GM12878 (cell line): ENCODE data around the gene RXRG. TPM values are rescaled to one million over a fixed set of nuclear protein-coding genes. Genes with fewer than 3 reads are reported as not detected.

Source experiments
- BRCA1 ChIP-seq: IDR thresholded peaks from 2 replicates; pipeline ENCODE4 v1.6.1; 2011; ENCODE audit warnings: low read depth, low read length, improper control_type of control experiment
- MAX ChIP-seq: IDR thresholded peaks from 2 replicates; pipeline ENCODE4 v1.6.1; 2012; ENCODE audit warnings: low read depth, low read length, improper control_type of control experiment
- MEF2A ChIP-seq: IDR thresholded peaks from 2 replicates; pipeline ENCODE4 v1.6.1; 2011; ENCODE audit warnings: low read depth, mild to moderate bottlenecking, low read length, moderate library complexity; ENCODE audit not compliant: insufficient read depth
- MYB ChIP-seq: fragments of 150-350 bp; IDR thresholded peaks from 2 replicates; pipeline ENCODE4 v1.6.1; 2014; ENCODE audit warnings: mild to moderate bottlenecking, low read depth, low read length, borderline replicate concordance
- PAX5 ChIP-seq: IDR thresholded peaks from 2 replicates; pipeline ENCODE4 v1.6.1; 2011; ENCODE audit warnings: low read depth, low read length, borderline replicate concordance
- SMAD5 ChIP-seq: IDR thresholded peaks from 2 replicates; pipeline ENCODE4 v1.6.1; 2016; ENCODE audit warnings: antibody characterized with exemption, low read depth
- TCF3 ChIP-seq: IDR thresholded peaks from 2 replicates; pipeline ENCODE4 v1.6.1; 2012; ENCODE audit warnings: low read depth, mild to moderate bottlenecking, low read length, borderline replicate concordance; ENCODE audit not compliant: insufficient read depth
- polyA plus RNA-seq, 11 experiments: library from polyadenylated mRNA; depleted of rRNA in 4 of 11; unstranded in 6 of 11; stranded (reverse) in 5 of 11; fragments of >200 nt; fragmentation: Nextera tagmentation in 4 of 11; fragmentation: Illumina TruSeq in 1 of 11; extraction: Ambion mirVana in 4 of 11; extraction: Trizol in 1 of 11; gene quantifications; 1 replicate in 1 of 11; 2 replicates in 10 of 11; pipeline versions ENCODE4 v1.2.1 to v1.2.3, GENCODE V29; 2011 to 2016; ENCODE audit warnings: inconsistent platforms in 2 of 11, missing spikeins in 2 of 11, low read depth in 1 of 11
- total RNA-seq, 4 experiments: library from RNA; depleted of rRNA in 3 of 4; stranded (reverse); fragments of >200 nt in 3 of 4; fragmentation: Illumina TruSeq in 1 of 4; extraction: Trizol in 1 of 4; gene quantifications; 2 replicates each; pipeline versions ENCODE4 v1.2.1 to v1.2.3, GENCODE V29; 2013 to 2021
- TF ChIP-seq, protein P1 (sequence below): fragments of 450-650 bp; IDR thresholded peaks from 2 replicates; pipeline ENCODE4 v1.6.1; 2018; ENCODE audit warnings: mild to moderate bottlenecking, low read depth, moderate library complexity; ENCODE audit not compliant: partially characterized antibody
- TF ChIP-seq, protein P2 (sequence below): fragments of 450-650 bp; formaldehyde crosslinking; IDR thresholded peaks from 2 replicates; pipeline ENCODE4 v1.5.0; 2022; ENCODE audit warnings: mild to moderate bottlenecking, missing genetic modification characterization
- TF ChIP-seq, protein P3 (sequence below): fragments of 450-650 bp; IDR thresholded peaks from 2 replicates; pipeline ENCODE4 v1.6.1; 2017; ENCODE audit warnings: borderline replicate concordance

RXRG gene
- total and polyA plus RNA-seq, 10 of the 15 experiments (the other 5 are each of a cell fraction or from before 2014, with no cell fraction given), result 0.10 TPM; not detected in 9

DNA sequence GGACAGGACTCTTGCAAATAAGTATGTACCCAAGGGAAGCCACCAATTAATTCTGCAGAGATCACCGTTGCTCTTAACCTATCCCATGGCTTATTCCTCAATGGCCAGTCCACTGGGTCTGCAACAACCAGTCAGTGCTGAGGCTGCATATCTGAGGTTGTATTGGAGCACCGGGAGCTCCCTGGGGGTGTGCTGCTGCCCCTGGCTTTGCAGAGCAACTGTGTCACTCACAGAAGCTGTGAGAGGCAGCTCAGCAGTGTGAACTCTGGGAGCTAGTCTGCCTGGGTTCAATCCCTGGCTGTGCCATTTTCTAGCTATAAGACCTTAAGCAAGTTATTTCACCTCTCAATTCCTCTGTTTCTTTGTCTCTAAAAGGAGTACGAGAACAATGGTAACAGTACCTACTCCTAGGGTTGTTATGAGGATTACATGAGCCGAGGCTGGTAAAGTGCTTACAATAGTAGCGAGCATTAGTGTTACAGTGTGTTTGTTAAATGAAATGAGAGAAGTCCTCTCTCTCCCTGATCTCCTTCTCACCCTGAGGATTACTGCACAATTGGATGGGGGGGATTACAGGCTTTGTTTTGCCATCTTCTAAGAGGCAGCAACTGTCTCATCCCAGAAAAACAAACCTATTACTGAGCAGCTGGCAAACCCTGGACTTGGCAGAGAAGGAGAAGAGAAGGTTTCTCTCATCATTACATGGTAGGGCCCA, 3.6 kb downstream of the RXRG start (continued):
- TF ChIP-seq, protein P1, sequence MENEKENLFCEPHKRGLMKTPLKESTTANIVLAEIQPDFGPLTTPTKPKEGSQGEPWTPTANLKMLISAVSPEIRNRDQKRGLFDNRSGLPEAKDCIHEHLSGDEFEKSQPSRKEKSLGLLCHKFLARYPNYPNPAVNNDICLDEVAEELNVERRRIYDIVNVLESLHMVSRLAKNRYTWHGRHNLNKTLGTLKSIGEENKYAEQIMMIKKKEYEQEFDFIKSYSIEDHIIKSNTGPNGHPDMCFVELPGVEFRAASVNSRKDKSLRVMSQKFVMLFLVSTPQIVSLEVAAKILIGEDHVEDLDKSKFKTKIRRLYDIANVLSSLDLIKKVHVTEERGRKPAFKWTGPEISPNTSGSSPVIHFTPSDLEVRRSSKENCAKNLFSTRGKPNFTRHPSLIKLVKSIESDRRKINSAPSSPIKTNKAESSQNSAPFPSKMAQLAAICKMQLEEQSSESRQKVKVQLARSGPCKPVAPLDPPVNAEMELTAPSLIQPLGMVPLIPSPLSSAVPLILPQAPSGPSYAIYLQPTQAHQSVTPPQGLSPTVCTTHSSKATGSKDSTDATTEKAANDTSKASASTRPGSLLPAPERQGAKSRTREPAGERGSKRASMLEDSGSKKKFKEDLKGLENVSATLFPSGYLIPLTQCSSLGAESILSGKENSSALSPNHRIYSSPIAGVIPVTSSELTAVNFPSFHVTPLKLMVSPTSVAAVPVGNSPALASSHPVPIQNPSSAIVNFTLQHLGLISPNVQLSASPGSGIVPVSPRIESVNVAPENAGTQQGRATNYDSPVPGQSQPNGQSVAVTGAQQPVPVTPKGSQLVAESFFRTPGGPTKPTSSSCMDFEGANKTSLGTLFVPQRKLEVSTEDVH, result no peak
- TF ChIP-seq MAX (no peak), SMAD5 (no peak), PAX5 (no peak), MEF2A (no peak), BRCA1 (no peak), TCF3 (no peak), MYB (no peak)
- TF ChIP-seq, protein P2, sequence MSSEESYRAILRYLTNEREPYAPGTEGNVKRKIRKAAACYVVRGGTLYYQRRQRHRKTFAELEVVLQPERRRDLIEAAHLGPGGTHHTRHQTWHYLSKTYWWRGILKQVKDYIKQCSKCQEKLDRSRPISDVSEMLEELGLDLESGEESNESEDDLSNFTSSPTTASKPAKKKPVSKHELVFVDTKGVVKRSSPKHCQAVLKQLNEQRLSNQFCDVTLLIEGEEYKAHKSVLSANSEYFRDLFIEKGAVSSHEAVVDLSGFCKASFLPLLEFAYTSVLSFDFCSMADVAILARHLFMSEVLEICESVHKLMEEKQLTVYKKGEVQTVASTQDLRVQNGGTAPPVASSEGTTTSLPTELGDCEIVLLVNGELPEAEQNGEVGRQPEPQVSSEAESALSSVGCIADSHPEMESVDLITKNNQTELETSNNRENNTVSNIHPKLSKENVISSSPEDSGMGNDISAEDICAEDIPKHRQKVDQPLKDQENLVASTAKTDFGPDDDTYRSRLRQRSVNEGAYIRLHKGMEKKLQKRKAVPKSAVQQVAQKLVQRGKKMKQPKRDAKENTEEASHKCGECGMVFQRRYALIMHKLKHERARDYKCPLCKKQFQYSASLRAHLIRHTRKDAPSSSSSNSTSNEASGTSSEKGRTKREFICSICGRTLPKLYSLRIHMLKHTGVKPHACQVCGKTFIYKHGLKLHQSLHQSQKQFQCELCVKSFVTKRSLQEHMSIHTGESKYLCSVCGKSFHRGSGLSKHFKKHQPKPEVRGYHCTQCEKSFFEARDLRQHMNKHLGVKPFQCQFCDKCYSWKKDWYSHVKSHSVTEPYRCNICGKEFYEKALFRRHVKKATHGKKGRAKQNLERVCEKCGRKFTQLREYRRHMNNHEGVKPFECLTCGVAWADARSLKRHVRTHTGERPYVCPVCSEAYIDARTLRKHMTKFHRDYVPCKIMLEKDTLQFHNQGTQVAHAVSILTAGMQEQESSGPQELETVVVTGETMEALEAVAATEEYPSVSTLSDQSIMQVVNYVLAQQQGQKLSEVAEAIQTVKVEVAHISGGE (CRISPR knock-in tag), result no peak
- TF ChIP-seq, protein P3, sequence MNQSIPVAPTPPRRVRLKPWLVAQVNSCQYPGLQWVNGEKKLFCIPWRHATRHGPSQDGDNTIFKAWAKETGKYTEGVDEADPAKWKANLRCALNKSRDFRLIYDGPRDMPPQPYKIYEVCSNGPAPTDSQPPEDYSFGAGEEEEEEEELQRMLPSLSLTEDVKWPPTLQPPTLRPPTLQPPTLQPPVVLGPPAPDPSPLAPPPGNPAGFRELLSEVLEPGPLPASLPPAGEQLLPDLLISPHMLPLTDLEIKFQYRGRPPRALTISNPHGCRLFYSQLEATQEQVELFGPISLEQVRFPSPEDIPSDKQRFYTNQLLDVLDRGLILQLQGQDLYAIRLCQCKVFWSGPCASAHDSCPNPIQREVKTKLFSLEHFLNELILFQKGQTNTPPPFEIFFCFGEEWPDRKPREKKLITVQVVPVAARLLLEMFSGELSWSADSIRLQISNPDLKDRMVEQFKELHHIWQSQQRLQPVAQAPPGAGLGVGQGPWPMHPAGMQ, result no peak
- TF ChIP-seq, all 136 proteins: peak for 0
